Fibroblast of mammary gland (primary cell): ENCODE results near the gene CDC42BPB.

ENCODE experiments used
- DNase-seq: peaks from one replicate; pipeline ENCODE4 v3.0.0-alpha.2; 2010; ENCODE audit warnings: low read depth
- H3K4me3 ChIP-seq: 2 replicates; pipeline ENCODE4 v1.5.1; 2011; ENCODE audit warnings: low read depth, mild to moderate bottlenecking, low read length, moderate library complexity; ENCODE audit not compliant: control insufficient read depth
- TF ChIP-seq, protein P1 (sequence below): conservative IDR thresholded peaks from 2 replicates; pipeline ENCODE4 v1.5.1; 2011; ENCODE audit warnings: low read depth, low read length, inconsistent platforms; ENCODE audit not compliant: control insufficient read depth, insufficient read depth

The CDC42BPB gene

DNA sequence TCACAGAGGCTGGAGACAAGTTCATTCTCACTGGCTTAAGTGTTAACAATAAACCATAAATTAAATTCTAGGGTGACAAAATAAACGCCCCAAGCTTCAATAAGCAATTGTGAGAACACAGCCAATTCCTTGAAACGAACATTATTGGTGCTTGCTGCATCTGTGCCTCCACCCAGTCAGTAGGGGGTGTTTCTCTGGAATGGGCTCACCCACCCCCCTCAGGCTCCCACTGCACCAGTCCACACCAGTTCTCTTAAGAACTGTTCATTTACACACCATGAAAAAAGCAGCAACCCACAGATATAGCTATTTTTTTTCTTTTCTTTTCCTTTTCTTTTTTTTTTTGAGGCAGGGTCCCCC is 34.7 kb downstream of the CDC42BPB start:
- DNase-seq, result no peak

DNA sequence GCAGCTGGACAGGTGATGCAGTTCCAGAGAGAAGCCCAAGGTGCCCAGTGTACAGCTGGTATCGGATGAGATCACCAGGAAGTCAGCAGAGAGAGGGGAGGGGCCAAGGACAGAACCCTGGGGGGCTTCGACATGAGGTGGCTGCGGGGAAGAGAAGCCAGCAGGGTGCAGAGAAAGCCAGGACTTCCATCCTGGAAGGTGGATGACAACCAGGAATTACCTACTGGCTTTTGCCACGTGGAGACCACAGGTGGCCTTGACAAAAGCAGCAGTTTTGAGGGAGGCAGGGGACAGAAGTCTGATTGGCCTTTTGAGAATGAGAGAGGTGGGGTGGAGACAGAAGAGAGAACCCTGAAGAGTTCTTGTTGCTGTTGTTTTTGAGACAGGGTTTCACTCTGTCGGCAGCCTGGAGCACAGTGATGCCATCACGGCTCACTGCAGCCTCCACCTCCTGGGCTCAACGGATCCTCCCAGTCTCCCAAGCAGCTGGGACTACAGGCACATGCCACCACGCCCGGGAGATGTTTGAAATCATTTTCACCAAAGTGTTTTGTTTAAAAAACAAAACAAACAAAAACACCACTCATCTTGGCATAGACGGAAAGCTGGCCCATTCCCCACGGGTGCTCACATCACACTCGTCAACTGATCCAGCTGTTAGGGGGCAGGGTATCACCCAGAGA is 35.2 kb downstream of the CDC42BPB start:
- H3K4me3 ChIP-seq, result no peak overlapping the region
- DNase-seq, result peak; percentile 30
- TF ChIP-seq, protein P1, sequence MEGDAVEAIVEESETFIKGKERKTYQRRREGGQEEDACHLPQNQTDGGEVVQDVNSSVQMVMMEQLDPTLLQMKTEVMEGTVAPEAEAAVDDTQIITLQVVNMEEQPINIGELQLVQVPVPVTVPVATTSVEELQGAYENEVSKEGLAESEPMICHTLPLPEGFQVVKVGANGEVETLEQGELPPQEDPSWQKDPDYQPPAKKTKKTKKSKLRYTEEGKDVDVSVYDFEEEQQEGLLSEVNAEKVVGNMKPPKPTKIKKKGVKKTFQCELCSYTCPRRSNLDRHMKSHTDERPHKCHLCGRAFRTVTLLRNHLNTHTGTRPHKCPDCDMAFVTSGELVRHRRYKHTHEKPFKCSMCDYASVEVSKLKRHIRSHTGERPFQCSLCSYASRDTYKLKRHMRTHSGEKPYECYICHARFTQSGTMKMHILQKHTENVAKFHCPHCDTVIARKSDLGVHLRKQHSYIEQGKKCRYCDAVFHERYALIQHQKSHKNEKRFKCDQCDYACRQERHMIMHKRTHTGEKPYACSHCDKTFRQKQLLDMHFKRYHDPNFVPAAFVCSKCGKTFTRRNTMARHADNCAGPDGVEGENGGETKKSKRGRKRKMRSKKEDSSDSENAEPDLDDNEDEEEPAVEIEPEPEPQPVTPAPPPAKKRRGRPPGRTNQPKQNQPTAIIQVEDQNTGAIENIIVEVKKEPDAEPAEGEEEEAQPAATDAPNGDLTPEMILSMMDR, result no peak

More for the DNA sequence above, 34.7 kb downstream of the CDC42BPB start:
- TF ChIP-seq, protein P1, result no peak
- H3K4me3 ChIP-seq, result no peak overlapping the region

DNA sequence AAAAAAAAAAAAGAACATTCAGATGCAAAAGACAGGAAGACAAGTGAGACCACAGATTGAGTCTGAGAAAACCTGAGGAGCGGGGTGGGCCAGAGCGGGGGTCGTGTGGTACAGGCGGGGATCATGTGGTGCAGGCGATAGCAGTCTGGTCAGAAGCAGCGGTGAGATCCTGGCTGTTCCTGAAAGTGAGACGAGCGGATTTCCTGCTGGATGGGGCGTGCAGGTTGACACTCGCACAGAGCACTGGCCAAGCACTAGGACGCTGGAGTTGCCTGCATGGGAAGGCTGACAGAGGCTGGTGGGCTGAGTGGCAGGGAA is 35.7 kb downstream of the CDC42BPB start:
- TF ChIP-seq, protein P1, result no peak
- no peak overlapping the region for H3K4me3 ChIP-seq
- DNase-seq, result no peak

DNA sequence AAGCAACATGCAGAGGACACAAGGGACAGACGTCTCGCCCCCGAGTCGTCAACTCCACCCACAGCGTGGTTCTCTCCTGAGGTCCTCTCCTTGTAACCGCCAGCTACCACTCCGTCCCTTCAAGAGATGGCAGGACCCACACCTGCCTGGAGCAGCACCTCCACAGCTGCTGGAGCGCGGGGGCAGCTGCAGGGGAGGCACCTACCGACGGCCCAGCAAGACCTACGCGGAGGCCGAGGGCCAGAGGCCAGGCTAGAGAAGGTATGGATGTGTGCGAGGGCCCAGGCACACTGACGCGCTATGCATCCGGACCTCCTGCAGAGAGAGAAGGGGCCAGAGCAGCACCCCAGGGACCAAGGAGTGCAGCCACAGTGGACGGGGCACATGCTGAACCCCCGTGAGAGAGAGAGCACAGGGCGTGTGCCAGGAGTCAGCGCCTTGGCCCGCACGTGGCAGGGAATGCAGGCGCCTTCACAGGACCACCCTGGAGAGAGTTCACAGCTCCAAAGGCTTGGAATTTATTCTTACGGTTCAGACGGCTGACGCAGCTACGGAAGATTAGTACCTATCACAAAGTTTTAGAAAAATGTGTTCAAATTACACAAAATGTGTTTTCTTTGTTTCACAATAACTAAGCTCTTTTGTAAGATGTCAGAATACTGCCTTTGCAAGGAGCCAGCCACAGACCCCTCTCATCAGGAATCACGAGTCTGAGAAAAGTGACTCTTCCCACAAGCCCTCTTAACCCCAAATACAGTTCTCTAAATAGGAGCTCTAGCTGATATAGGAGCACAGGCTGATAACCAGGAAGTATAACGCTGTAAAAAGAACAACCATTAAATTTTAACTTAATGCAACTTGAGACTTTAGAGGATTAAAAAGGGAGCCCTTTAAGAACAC is 36.8 kb downstream of the CDC42BPB start:
- no peak for DNase-seq
- TF ChIP-seq, protein P1, result no peak
- no peak overlapping the region for H3K4me3 ChIP-seq

DNA sequence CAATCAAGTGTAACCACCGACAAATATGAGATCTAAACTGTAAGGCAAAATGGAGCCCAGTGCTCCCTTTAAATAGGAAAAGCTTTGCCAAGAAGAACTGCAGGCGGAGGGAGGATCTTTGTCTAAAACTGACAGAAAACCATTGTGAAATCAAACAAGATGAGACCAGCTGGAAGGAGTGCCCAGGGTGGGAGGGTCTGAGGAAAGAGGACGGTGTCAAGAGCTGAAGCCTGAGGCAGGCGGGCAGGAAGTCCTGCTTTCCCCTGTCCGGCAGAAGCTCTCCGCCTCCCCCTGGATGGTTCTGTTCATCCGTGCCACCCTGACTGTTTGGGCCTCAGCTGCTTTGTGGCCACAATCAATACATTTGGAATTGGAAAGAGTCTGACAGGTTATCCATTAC is 37.5 kb downstream of the CDC42BPB start:
- H3K4me3 ChIP-seq, result no peak overlapping the region
- TF ChIP-seq, protein P1, result no peak
- DNase-seq, result peak; percentile 40

DNA sequence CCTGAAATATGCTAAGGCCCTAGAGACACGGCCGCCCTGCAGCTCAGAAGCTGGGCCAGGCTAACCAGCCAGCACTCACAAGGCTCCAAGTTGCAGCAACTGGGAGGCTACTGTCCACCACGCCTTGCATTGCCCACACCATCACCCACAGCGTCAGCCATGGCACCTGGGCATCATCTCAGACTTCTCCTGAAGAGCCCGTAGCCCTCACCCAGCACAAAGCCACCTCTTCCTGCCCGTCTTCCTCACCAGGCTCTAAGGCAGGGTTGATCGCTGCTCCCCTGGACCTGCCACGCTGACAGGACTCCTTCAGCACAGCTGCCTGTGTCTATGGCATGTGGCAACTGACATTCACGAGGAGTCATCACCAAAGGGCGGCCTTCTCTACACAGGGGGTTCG is 38.1 kb downstream of the CDC42BPB start:
- no peak overlapping the region for H3K4me3 ChIP-seq
- TF ChIP-seq, protein P1, result no peak
- DNase-seq, result no peak
